ENCODE measurements around the gene ZNF90.
A peak's percentile ranks its signal among the peaks of the same experiment; 100 is the strongest.
"Not testable (repeated sequence)": the region's sequence is repeated elsewhere in the genome, so short reads cannot be mapped to it uniquely, and the experiment has no call there.

The ZNF90 gene

DNA sequence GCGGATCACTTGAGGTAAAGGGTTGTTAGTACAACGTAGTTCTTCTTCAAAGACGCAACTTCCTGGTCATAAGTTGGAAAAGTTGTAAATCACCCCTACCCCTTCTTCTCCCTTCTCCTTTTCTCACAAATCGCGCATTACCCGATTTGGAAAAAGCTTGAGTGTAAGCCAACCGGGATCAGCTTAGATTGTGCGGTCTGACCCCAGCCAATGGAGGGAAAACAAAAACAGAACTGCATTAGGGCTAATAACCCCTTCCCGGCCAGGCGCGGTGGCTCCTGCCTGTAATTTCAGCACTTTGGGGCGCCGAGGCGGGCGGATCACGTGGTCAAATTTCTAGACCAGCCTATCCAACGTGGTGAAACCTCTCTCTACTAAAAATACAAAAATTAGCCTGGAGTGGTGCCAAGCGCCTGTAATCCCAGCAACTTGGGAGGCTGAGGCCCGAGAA lies 806 bp downstream of the ZNF90 start:
- H3K36me3 ChIP-seq (ENCODE audit: control insufficient read depth, low read length), result peaks cover 28% of the 10 kb centered on the region
- peak overlapping the region; percentile 38 for H3K27ac ChIP-seq (ENCODE audit: low read depth, low read length)
- H3K79me2 ChIP-seq (ENCODE audit: control insufficient read depth, low read length), result peaks cover 55% of the 10 kb centered on the region
- peaks cover 10% of the 10 kb centered on the region for H3K4me1 ChIP-seq (ENCODE audit: control insufficient read depth, low read length)
- no peaks in the 10 kb centered on the region for H4K20me1 ChIP-seq (ENCODE audit: control insufficient read depth, insufficient read depth, low read depth, low read length)
- H3K9me2 ChIP-seq (replicated peaks; ENCODE audit: control insufficient read depth, low read length), result no peaks in the 10 kb centered on the region
- no peaks in the 10 kb centered on the region for H3K27me3 ChIP-seq (ENCODE audit: control insufficient read depth, low read length)
- peak overlapping the region; percentile 67 for H3K4me2 ChIP-seq (ENCODE audit: low read length)
- TF ChIP-seq, protein P1, sequence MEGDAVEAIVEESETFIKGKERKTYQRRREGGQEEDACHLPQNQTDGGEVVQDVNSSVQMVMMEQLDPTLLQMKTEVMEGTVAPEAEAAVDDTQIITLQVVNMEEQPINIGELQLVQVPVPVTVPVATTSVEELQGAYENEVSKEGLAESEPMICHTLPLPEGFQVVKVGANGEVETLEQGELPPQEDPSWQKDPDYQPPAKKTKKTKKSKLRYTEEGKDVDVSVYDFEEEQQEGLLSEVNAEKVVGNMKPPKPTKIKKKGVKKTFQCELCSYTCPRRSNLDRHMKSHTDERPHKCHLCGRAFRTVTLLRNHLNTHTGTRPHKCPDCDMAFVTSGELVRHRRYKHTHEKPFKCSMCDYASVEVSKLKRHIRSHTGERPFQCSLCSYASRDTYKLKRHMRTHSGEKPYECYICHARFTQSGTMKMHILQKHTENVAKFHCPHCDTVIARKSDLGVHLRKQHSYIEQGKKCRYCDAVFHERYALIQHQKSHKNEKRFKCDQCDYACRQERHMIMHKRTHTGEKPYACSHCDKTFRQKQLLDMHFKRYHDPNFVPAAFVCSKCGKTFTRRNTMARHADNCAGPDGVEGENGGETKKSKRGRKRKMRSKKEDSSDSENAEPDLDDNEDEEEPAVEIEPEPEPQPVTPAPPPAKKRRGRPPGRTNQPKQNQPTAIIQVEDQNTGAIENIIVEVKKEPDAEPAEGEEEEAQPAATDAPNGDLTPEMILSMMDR (IDR thresholded peaks at IDR 0.05; ENCODE audit: low read depth, low read length, poor library complexity, severe bottlenecking), result no peak
- no peak for TF ChIP-seq EZH2phosphoT487 (IDR thresholded peaks at IDR 0.05; ENCODE audit: borderline replicate concordance, low read length)
- peaks cover 17% of the 10 kb centered on the region; the same call in 1 of the 2 replicates for H3K9me3 ChIP-seq (ENCODE audit: control insufficient read depth, insufficient read depth, low read length)
- peak overlapping the region; percentile 84 for H3K4me3 ChIP-seq (ENCODE audit: low read length)
- no peaks in the 10 kb centered on the region for H3F3A ChIP-seq (ENCODE audit: control insufficient read depth, insufficient read depth)

DNA sequence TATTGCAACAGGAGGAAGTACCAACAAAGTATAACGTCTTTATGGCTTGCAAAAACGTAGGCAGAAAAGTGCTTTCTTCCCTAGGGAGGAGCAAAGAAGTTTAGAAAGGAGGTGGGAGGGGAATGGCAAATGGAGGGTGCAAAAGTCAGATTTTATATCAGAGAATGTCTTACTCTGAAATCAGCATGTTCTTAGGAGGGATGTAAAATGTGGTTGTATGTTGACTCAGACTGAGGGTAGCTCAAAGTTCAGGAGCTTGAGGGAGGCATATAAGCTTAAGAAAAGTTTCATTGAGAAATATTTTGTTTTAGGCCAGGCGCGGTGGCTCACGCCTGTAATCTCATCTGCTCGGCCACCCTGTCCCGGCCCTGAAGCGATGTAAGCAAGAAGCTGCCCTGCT lies 1.7 kb downstream of the ZNF90 start:
- peak overlapping the region; percentile 84; the same call in 1 of the 2 replicates for H3K4me3 ChIP-seq (ENCODE audit: low read length)
- H3K4me2 ChIP-seq (ENCODE audit: low read length), result peak overlapping the region; percentile 67
- TF ChIP-seq EZH2phosphoT487 (IDR thresholded peaks at IDR 0.05; ENCODE audit: borderline replicate concordance, low read length), result no peak
- TF ChIP-seq, protein P1 (IDR thresholded peaks at IDR 0.05; ENCODE audit: low read depth, low read length, poor library complexity, severe bottlenecking), result no peak
- H3K9me2 ChIP-seq (replicated peaks; ENCODE audit: control insufficient read depth, low read length), result no peaks in the 10 kb centered on the region
- H3K9me3 ChIP-seq (ENCODE audit: control insufficient read depth, insufficient read depth, low read length), result peaks cover 17% of the 10 kb centered on the region; the same call in 1 of the 2 replicates
- no peaks in the 10 kb centered on the region for H3K27me3 ChIP-seq (ENCODE audit: control insufficient read depth, low read length)
- H4K20me1 ChIP-seq (ENCODE audit: control insufficient read depth, insufficient read depth, low read depth, low read length), result no peaks in the 10 kb centered on the region
- H3K36me3 ChIP-seq (ENCODE audit: control insufficient read depth, low read length), result peaks cover 28% of the 10 kb centered on the region
- no peak overlapping the region for H3K27ac ChIP-seq (ENCODE audit: low read depth, low read length)
- peaks cover 10% of the 10 kb centered on the region for H3K4me1 ChIP-seq (ENCODE audit: control insufficient read depth, low read length)
- H3F3A ChIP-seq (ENCODE audit: control insufficient read depth, insufficient read depth), result no peaks in the 10 kb centered on the region
- peaks cover 64% of the 10 kb centered on the region for H3K79me2 ChIP-seq (ENCODE audit: control insufficient read depth, low read length)

DNA sequence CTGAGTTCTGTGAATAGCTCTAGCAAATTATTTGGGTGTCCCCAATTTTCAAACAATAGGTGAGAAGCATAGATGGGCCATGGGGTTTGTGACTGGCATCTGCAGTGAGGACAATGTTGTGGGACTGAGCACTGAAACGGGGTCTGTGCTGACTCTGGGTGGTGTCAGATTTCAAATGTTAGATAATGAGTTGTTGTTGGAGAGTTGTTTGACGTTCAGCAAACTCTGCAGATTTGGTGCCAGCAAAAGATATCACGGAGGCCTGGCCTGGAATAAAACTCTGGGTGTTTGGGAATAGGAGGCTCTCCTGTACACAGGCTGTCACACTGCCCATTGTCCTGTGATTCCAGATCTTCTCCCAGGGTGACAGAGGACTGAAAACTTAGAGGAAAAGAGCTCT lies 2.9 kb downstream of the ZNF90 start:
- H3K27ac ChIP-seq (ENCODE audit: low read depth, low read length), result no peak overlapping the region
- no peak overlapping the region for H3K4me3 ChIP-seq (ENCODE audit: low read length)
- H3K9me2 ChIP-seq (replicated peaks; ENCODE audit: control insufficient read depth, low read length), result no peaks in the 10 kb centered on the region
- no peaks in the 10 kb centered on the region for H3F3A ChIP-seq (ENCODE audit: control insufficient read depth, insufficient read depth)
- H3K4me2 ChIP-seq (ENCODE audit: low read length), result no peak overlapping the region
- no peaks in the 10 kb centered on the region for H3K27me3 ChIP-seq (ENCODE audit: control insufficient read depth, low read length)
- no peaks in the 10 kb centered on the region for H4K20me1 ChIP-seq (ENCODE audit: control insufficient read depth, insufficient read depth, low read depth, low read length)
- peaks cover 28% of the 10 kb centered on the region for H3K36me3 ChIP-seq (ENCODE audit: control insufficient read depth, low read length)
- peaks cover 75% of the 10 kb centered on the region for H3K79me2 ChIP-seq (ENCODE audit: control insufficient read depth, low read length)
- peaks cover 17% of the 10 kb centered on the region; the same call in 1 of the 2 replicates for H3K9me3 ChIP-seq (ENCODE audit: control insufficient read depth, insufficient read depth, low read length)
- H3K4me1 ChIP-seq (ENCODE audit: control insufficient read depth, low read length), result peaks cover 10% of the 10 kb centered on the region
- no peak for TF ChIP-seq EZH2phosphoT487 (IDR thresholded peaks at IDR 0.05; ENCODE audit: borderline replicate concordance, low read length)
- TF ChIP-seq, protein P1 (IDR thresholded peaks at IDR 0.05; ENCODE audit: low read depth, low read length, poor library complexity, severe bottlenecking), result no peak

DNA sequence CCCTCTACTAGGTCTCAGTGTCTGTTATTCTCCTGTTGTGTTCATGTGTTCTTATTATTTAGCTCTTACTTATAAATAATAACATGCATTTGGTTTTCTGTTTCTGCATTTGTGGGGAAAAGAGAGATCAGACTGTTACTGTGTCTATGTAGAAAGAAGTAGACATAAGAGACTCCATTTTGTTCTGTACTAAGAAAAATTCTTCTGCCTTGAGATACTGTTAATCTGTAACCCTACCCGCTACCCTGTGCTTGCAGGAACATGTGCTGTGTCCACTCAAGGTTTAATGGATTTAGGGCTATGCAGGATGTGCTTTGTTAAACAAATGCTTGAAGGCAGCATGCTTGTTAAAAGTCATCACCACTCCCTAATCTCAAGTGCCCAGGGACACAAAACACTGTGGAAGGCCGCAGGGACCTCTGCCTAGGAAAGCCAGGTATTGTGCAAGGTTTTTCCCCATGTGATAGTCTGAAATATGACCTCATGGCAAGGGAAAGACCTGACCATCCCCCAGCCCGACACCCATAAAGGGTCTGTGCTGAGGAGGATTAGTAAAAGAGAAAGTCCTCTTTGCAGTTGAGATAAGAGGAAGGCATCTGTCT lies 4.5 kb downstream of the ZNF90 start:
- H4K20me1 ChIP-seq (ENCODE audit: control insufficient read depth, insufficient read depth, low read depth, low read length); H3K27me3 ChIP-seq (ENCODE audit: control insufficient read depth, low read length); H3K9me2 ChIP-seq (replicated peaks; ENCODE audit: control insufficient read depth, low read length); H3K4me2 ChIP-seq (ENCODE audit: low read length); H3F3A ChIP-seq (ENCODE audit: control insufficient read depth, insufficient read depth); H3K27ac ChIP-seq (ENCODE audit: low read depth, low read length); H3K4me3 ChIP-seq (ENCODE audit: low read length): not testable (repeated sequence)
- H3K79me2 ChIP-seq (ENCODE audit: control insufficient read depth, low read length), result peaks cover 89% of the 10 kb centered on the region
- peaks cover 35% of the 10 kb centered on the region for H3K36me3 ChIP-seq (ENCODE audit: control insufficient read depth, low read length)
- H3K9me3 ChIP-seq (ENCODE audit: control insufficient read depth, insufficient read depth, low read length), result peaks cover 19% of the 10 kb centered on the region; the same call in 1 of the 2 replicates
- H3K4me1 ChIP-seq (ENCODE audit: control insufficient read depth, low read length), result peaks cover 10% of the 10 kb centered on the region

DNA sequence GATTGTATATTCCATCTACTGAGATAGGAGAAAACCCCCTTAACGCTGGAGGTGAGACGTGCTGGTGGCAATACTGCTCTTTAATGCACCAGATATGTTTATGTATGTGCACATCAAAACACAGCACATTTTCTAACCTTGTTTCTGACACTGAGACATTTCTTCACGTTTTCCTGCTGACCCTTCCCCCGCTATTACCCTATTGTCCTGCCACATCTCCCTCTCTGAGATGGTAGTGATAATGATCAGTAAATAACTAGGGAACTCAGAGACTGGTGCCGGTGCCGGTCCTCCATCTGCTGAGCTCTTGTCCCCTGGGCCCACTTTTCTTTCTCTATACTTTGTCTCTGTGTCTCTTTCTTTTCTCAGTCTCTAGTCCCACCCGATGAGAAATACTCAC lies 5.1 kb downstream of the ZNF90 start:
- not testable (repeated sequence) for H3K4me3 ChIP-seq (ENCODE audit: low read length); H3K4me2 ChIP-seq (ENCODE audit: low read length); H3K27ac ChIP-seq (ENCODE audit: low read depth, low read length); H3K27me3 ChIP-seq (ENCODE audit: control insufficient read depth, low read length); H3F3A ChIP-seq (ENCODE audit: control insufficient read depth, insufficient read depth); H3K9me2 ChIP-seq (replicated peaks; ENCODE audit: control insufficient read depth, low read length); H4K20me1 ChIP-seq (ENCODE audit: control insufficient read depth, insufficient read depth, low read depth, low read length)
- H3K4me1 ChIP-seq (ENCODE audit: control insufficient read depth, low read length), result peaks cover 10% of the 10 kb centered on the region
- H3K79me2 ChIP-seq (ENCODE audit: control insufficient read depth, low read length), result peaks cover 93% of the 10 kb centered on the region
- H3K36me3 ChIP-seq (ENCODE audit: control insufficient read depth, low read length), result peaks cover 38% of the 10 kb centered on the region
- peaks cover 24% of the 10 kb centered on the region; the same call in 1 of the 2 replicates for H3K9me3 ChIP-seq (ENCODE audit: control insufficient read depth, insufficient read depth, low read length)
